ENCODE measurements around the gene SPTSSB. TPM values are rescaled to one million over a fixed set of nuclear protein-coding genes. Genes with fewer than 3 reads are reported as not detected.

The SPTSSB gene
- total RNA-seq, 1 donor from 2014 or later = not detected

DNA sequence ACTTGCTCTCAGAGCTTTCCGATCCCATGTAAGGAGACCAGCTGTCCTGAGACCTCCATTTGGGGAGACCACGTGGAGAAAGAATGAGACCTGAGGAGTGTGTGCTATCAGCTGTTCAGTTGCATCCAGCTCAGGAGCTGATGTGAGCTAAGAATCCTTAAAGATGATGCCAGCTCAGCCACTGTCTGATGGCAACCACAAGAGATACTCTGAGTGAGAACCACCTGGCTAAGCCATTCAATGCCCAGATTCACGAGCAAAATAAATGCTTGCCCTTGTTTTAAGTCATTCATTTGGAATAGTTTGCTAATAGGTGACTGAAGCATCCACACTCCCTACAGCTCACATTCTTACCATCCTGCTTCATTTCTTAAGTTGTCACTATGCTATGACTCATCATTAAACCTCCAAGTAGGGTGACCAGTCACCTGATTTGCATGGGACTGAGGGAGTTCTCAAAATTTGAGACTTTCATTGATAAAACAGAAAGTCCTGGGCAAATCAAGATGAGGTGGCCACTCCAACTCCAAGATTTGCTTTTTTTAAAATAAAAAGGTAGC is 56.4 kb downstream of the SPTSSB start:
- Mint-ChIP-seq H3K36me3 (ENCODE audit: low read depth) (no peaks in the 10 kb centered on the region), H3K4me1 (peaks cover 18% of the 10 kb centered on the region), H3K27ac (no peak overlapping the region), H3K27me3 (peaks cover 64% of the 10 kb centered on the region), H3K4me3 (no peak overlapping the region), H3K9me3 (peaks cover 12% of the 10 kb centered on the region)
- intact Hi-C loops (cut with micrococcal nuclease) = no loop called here
- no peak for DNase-seq

DNA sequence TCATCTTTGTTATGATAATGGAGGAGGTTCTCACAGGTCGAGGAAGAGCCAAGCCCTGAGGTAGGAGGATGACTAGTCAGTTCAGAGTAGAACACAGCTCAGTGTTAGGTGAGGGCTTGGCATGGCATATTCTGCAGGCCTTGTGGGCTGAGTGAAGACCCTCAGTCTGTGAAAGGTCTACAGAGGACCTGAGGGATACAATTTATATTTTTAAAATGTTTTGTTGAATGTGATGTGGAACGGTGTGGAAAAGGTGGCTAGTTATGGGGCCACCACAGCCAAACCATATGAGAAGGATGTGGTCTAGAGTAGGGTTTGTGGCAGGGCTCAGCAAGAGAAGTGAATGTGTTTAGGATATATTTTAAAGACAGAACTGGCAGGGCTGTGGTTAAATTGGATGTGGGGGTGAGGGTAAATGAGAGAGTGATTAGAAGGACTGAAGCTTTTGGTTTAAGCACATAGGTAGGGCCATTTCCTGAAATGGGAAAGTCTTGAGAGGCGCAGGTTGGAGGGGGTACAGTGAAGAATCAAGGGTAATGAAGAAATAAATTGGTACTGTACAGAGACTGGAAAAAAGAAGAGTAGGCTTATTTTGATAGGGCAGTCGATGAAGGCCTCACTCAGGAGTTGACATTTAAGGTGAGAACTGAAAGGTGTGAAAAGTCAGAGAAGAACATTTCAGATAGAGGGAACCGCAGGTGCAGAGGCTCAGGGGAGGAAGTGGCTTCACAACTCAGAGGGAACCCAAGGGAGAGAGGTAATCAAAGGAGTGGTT is 60.5 kb downstream of the SPTSSB start:
- Mint-ChIP-seq H3K4me3 (peak overlapping the region; percentile 14), H3K9me3 (peaks cover 17% of the 10 kb centered on the region), H3K36me3 (ENCODE audit: low read depth) (no peaks in the 10 kb centered on the region), H3K4me1 (peaks cover 18% of the 10 kb centered on the region), H3K27me3 (peaks cover 59% of the 10 kb centered on the region), H3K27ac (peak overlapping the region; percentile 59)
- intact Hi-C loops (cut with micrococcal nuclease) = loop anchor here (2.0 kb wide), 1 partner anchor 40 kb away; no protein-coding TSS in a partner anchor
- DNase-seq = peak; percentile 87

DNA sequence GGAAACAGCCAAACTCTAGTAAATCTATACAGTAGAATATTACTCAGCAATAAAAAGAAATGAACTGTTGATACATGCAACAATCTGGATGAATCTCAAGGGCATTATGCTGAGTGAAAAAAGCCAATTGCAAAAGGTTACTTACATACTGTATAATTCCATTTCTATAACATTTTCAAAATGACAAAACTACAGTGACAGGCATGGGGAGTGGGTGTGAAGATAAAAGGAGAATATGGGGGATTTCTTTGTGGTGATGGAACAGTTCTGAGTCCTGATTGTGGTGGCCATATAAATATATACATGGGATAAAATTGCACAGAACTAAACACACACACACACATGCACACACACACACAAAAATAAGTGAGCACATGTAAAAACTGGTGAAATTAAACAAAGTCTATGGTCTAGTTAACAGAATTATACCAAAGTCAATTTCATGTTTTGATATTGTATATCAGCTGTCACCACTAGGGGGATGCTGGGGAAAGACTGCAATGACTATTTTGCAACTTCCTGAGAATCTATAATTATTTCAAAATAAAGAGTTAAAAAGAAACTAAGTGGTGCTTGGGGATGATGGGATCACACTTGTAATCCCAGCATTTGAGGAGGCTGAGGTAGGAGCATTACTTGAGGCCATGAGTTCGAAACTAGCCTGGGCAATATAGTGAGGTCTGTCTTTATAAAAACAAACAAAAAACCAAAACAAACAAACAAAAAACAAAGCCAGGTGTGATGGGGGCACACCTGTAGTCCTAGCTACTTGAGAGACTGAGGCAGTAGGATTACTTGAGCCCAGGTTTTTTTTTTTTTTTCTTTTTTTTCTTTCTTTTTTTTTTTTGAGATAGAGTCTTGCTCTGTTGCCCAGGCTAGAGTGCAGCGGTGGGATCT is 66.0 kb downstream of the SPTSSB start:
- H3K27ac Mint-ChIP-seq = no peak overlapping the region
- intact Hi-C loops (cut with micrococcal nuclease) = loop anchor here (10.0 kb wide), 1 partner anchor 1421 kb away; no protein-coding TSS in a partner anchor
- peaks cover 52% of the 10 kb centered on the region for H3K27me3 Mint-ChIP-seq
- no peak for DNase-seq
- peaks cover 1% of the 10 kb centered on the region for H3K36me3 Mint-ChIP-seq (ENCODE audit: low read depth)
- no peak overlapping the region for H3K4me3 Mint-ChIP-seq
- peaks cover 20% of the 10 kb centered on the region for H3K9me3 Mint-ChIP-seq
- peaks cover 3% of the 10 kb centered on the region for H3K4me1 Mint-ChIP-seq

DNA sequence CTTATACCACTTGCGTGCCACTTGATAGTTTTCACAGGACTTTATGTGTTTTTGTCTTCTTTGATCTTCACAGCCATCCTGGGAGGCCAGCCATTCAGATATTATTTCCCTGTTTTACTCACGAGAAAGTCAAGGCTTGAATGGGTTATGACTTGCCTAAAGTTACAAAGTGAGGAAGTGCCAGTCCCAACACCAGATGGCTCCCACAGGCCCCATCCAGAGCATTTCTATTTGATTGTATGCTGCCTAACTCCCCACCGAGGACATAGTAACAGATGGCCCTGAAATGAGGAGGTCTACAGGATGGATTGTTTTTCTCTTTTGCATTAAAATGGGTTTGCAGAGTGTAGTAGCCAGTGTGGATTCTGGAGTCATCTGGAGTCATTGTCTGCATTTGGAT is 74.5 kb downstream of the SPTSSB start:
- DNase-seq = no peak
- Mint-ChIP-seq H3K4me3 (no peak overlapping the region), H3K4me1 (no peaks in the 10 kb centered on the region), H3K36me3 (ENCODE audit: low read depth) (peaks cover 1% of the 10 kb centered on the region), H3K27ac (no peak overlapping the region), H3K9me3 (peaks cover 15% of the 10 kb centered on the region), H3K27me3 (peaks cover 9% of the 10 kb centered on the region)
- intact Hi-C loops (cut with micrococcal nuclease) = no loop called here

DNA sequence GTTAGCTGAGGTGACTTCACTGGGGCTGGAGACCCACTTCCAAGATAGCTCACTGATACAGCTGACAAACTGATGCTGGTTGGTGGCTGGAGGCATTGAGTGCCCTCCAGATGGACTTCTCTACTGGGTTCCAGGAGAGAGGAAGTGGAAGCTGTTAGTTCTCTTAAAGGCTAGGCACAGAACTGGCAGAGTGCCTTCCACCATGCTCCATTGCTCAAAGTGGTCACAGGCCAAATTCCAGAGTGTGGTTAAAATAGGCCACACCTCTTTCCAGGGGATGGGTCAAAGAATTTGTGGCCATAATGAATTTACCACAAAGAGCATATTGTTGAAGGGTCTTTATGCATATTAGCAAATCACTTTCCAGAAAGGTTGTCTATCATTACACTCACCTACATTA is 76.0 kb downstream of the SPTSSB start:
- peaks cover 13% of the 10 kb centered on the region for H3K9me3 Mint-ChIP-seq
- no peaks in the 10 kb centered on the region for H3K4me1 Mint-ChIP-seq
- no peak overlapping the region for H3K4me3 Mint-ChIP-seq
- DNase-seq = no peak
- intact Hi-C loops (cut with micrococcal nuclease) = no loop called here
- no peak overlapping the region for H3K27ac Mint-ChIP-seq
- no peaks in the 10 kb centered on the region for H3K36me3 Mint-ChIP-seq (ENCODE audit: low read depth)
- H3K27me3 Mint-ChIP-seq = peaks cover 5% of the 10 kb centered on the region

Other genes starting within 250 kb of the SPTSSB start
- 78.2 and 81.8 TPM in 2 replicates for gene NMD3, start 150.2 kb downstream of the SPTSSB start, total RNA-seq
- not detected in 2 replicates for gene OTOL1, start 125.3 kb upstream of the SPTSSB start, total RNA-seq

Measured in activated CD4-positive, alpha-beta T cell treated with anti-CD3 and anti-CD28 coated beads, Interleukin-2, amount 10 ng/mL, durations not matched to agents 24 days and 14 days (primary cell).